ENCODE data around the gene PLCH2. TPM values are rescaled to one million over a fixed set of nuclear protein-coding genes. Genes with fewer than 3 reads are reported as not detected.

Gene PLCH2
- total RNA-seq, 1 experiment from 2014 or later: not detected

DNA sequence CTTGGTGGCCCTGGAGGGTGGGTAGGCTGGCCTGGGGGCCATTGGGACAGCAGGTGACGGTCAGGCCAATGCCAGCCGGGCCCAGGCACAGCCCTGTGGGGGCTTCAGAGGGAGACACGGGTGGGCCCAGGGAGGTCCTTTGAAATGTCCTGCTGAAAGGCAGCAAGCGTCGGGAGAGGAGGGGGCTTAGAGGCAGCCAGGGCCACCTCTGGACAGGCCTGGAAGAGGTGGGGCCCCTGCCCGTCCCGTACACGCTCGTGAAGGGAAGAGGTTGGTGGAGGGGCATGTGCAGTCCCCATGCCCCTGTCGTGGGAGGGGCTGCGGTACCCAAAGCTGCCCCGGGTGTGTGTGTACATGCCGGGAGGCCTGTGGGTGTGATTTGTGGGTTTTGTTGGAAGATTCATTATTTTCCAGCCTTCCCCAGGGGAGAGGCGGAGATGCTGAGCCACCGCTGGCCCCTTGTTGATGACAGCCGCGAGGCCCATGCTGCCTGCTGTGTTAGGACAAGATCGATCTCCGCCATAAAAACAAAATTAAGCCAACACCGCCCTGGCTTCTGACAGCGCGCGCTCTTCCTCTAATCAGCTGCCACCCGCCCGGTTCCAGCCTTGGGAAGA lies 3.4 kb upstream of the PLCH2 start:
- Histone ChIP-seq H3K36me3 (ENCODE audit: insufficient read depth, low read length, poor library complexity, severe bottlenecking) (no peaks in the 10 kb centered on the region), H3K27me3 (replicated peaks; ENCODE audit: insufficient read depth, low read depth, low read length, poor library complexity) (peaks cover 28% of the 10 kb centered on the region), H3K27ac (ENCODE audit: low read depth, low read length, poor library complexity, severe bottlenecking) (no peak overlapping the region), H3K4me1 (ENCODE audit: insufficient read depth, low read length, poor library complexity, severe bottlenecking) (no peaks in the 10 kb centered on the region), H3K4me3 (ENCODE audit: low read depth, low read length, poor library complexity, severe bottlenecking) (no peak overlapping the region), H3K9me3 (ENCODE audit: low read depth, low read length, poor library complexity, severe bottlenecking) (no peaks in the 10 kb centered on the region)
- no peak for DNase-seq (ENCODE audit: low spot score)
- ChIA-PET POLR2A (ENCODE audit: low non-redundant PET) (no interaction called here), CTCF (no interaction called here)
- intact Hi-C loops (cut with micrococcal nuclease; ENCODE audit: unreplicated experiment): no loop called here
- BruUV-seq (replicated peaks): no TSS peak
- no peak for TF ChIP-seq EZH2 (IDR thresholded peaks at IDR 0.05; ENCODE audit: borderline replicate concordance, low read depth, low read length, poor library complexity, severe bottlenecking)
- TF ChIP-seq, protein P1, sequence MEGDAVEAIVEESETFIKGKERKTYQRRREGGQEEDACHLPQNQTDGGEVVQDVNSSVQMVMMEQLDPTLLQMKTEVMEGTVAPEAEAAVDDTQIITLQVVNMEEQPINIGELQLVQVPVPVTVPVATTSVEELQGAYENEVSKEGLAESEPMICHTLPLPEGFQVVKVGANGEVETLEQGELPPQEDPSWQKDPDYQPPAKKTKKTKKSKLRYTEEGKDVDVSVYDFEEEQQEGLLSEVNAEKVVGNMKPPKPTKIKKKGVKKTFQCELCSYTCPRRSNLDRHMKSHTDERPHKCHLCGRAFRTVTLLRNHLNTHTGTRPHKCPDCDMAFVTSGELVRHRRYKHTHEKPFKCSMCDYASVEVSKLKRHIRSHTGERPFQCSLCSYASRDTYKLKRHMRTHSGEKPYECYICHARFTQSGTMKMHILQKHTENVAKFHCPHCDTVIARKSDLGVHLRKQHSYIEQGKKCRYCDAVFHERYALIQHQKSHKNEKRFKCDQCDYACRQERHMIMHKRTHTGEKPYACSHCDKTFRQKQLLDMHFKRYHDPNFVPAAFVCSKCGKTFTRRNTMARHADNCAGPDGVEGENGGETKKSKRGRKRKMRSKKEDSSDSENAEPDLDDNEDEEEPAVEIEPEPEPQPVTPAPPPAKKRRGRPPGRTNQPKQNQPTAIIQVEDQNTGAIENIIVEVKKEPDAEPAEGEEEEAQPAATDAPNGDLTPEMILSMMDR (conservative IDR thresholded peaks at IDR 0.05; ENCODE audit: low read depth, low read length): no peak

DNA sequence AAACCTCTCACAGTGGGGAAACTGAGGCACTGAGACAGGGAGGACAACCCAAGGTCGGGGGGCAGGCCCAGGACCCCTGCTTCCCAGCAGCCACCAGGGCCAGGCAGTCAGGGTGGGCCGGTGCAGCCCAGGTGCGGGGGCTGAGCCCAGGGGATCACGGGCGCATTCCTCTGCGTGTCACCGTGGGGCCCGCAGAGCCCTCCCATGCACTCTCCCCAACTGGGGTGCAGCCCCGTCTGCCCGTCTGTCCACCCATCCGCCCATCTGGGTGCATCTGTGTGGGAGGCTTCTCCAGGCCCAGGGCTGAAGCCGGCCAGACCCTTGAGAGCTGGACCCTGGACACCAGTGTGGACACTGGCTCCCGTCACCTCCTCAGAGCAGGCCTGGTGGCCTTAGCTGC lies 2.9 kb upstream of the PLCH2 start:
- no peaks in the 10 kb centered on the region for H3K36me3 ChIP-seq (ENCODE audit: insufficient read depth, low read length, poor library complexity, severe bottlenecking)
- peaks cover 26% of the 10 kb centered on the region for H3K27me3 ChIP-seq (replicated peaks; ENCODE audit: insufficient read depth, low read depth, low read length, poor library complexity)
- DNase-seq (ENCODE audit: low spot score): no peak
- no peak overlapping the region for H3K27ac ChIP-seq (ENCODE audit: low read depth, low read length, poor library complexity, severe bottlenecking)
- BruUV-seq (replicated peaks): no TSS peak
- intact Hi-C loops (cut with micrococcal nuclease; ENCODE audit: unreplicated experiment): no loop called here
- TF ChIP-seq EZH2 (IDR thresholded peaks at IDR 0.05; ENCODE audit: borderline replicate concordance, low read depth, low read length, poor library complexity, severe bottlenecking): no peak
- TF ChIP-seq, protein P1 (conservative IDR thresholded peaks at IDR 0.05; ENCODE audit: low read depth, low read length): no peak
- POLR2A ChIA-PET (ENCODE audit: low non-redundant PET): no interaction called here
- no peaks in the 10 kb centered on the region for H3K9me3 ChIP-seq (ENCODE audit: low read depth, low read length, poor library complexity, severe bottlenecking)
- H3K4me1 ChIP-seq (ENCODE audit: insufficient read depth, low read length, poor library complexity, severe bottlenecking): no peaks in the 10 kb centered on the region
- CTCF ChIA-PET: no interaction called here
- no peak overlapping the region for H3K4me3 ChIP-seq (ENCODE audit: low read depth, low read length, poor library complexity, severe bottlenecking)

- no TSS peak for BruUV-seq (replicated peaks)
- H3K4me3 ChIP-seq (ENCODE audit: low read depth, low read length, poor library complexity, severe bottlenecking): no peak overlapping the region
- intact Hi-C loops (cut with micrococcal nuclease; ENCODE audit: unreplicated experiment): no loop called here
- no peaks in the 10 kb centered on the region for H3K36me3 ChIP-seq (ENCODE audit: insufficient read depth, low read length, poor library complexity, severe bottlenecking)
- no peak overlapping the region for H3K27ac ChIP-seq (ENCODE audit: low read depth, low read length, poor library complexity, severe bottlenecking)
- no peak for TF ChIP-seq EZH2 (IDR thresholded peaks at IDR 0.05; ENCODE audit: borderline replicate concordance, low read depth, low read length, poor library complexity, severe bottlenecking)
- no peaks in the 10 kb centered on the region for H3K4me1 ChIP-seq (ENCODE audit: insufficient read depth, low read length, poor library complexity, severe bottlenecking)
- peaks cover 15% of the 10 kb centered on the region for H3K27me3 ChIP-seq (replicated peaks; ENCODE audit: insufficient read depth, low read depth, low read length, poor library complexity)
- CTCF ChIA-PET: no interaction called here
- DNase-seq (ENCODE audit: low spot score): no peak
- POLR2A ChIA-PET (ENCODE audit: low non-redundant PET): no interaction called here
- no peaks in the 10 kb centered on the region for H3K9me3 ChIP-seq (ENCODE audit: low read depth, low read length, poor library complexity, severe bottlenecking)
These were observed 1.8 kb upstream of the PLCH2 start for GRCh38 chr1:2474104-2474844.

Measured in A673 (cell line).